Neuronal stem cell (in vitro differentiated cells): ENCODE measurements around the gene RAB26.

Experiments
- DNase-seq: peaks from one replicate; pipeline ENCODE4 v3.0.0-alpha.2; 2013; ENCODE audit warnings: low spot score
- H2AFZ ChIP-seq: one replicate; pipeline ENCODE4 v1.6.1; 2013; ENCODE audit warnings: mild to moderate bottlenecking, low read length, inconsistent platforms
- H2AK5ac ChIP-seq: 2 replicates; pipeline ENCODE4 v1.6.1; 2013; ENCODE audit warnings: low read depth, mild to moderate bottlenecking, inconsistent platforms, low read length, moderate library complexity, mixed read lengths
- H2BK120ac ChIP-seq: 2 replicates; pipeline ENCODE4 v1.6.1; 2013; ENCODE audit warnings: low read depth, mild to moderate bottlenecking, inconsistent platforms, low read length, moderate library complexity, mixed read lengths
- H2BK12ac ChIP-seq: one replicate; pipeline ENCODE4 v1.6.1; 2013; ENCODE audit warnings: low read length, inconsistent platforms
- H2BK15ac ChIP-seq: 2 replicates; pipeline ENCODE4 v1.6.1; 2013; ENCODE audit warnings: mild to moderate bottlenecking, low read length, inconsistent platforms, mixed read lengths
- H2BK5ac ChIP-seq: one replicate; pipeline ENCODE4 v1.6.1; 2013; ENCODE audit warnings: inconsistent platforms, mild to moderate bottlenecking, low read length, moderate library complexity
- H3K14ac ChIP-seq: one replicate; pipeline ENCODE4 v1.6.1; 2013; ENCODE audit warnings: low read length, inconsistent platforms
- H3K18ac ChIP-seq: 2 replicates; pipeline ENCODE4 v1.6.1; 2013; ENCODE audit warnings: low read length, inconsistent platforms
- H3K23ac ChIP-seq: 2 replicates; pipeline ENCODE4 v1.6.1; 2013; ENCODE audit warnings: low read depth, mild to moderate bottlenecking, mixed read lengths, low read length, inconsistent platforms; ENCODE audit not compliant: poor library complexity
- H3K27ac ChIP-seq: replicated peaks from 3 replicates; pipeline ENCODE4 v1.5.1; 2013; ENCODE audit warnings: low read length, inconsistent platforms
- H3K27me3 ChIP-seq, 3 experiments: 2 replicates each; pipeline ENCODE4 v1.6.1; 2013; ENCODE audit warnings: low read length in 3 of 3, mild to moderate bottlenecking in 2 of 3, inconsistent platforms in 1 of 3, low read depth in 1 of 3, mixed read lengths in 1 of 3, moderate library complexity in 1 of 3; ENCODE audit not compliant: control insufficient read depth in 3 of 3, insufficient read depth in 3 of 3
- H3K36me3 ChIP-seq, 2 donors: replicated peaks in 1 of 2; 2 replicates each; pipeline ENCODE4 v1.6.1; 2013; ENCODE audit warnings: low read length in 2 of 2; ENCODE audit not compliant: control insufficient read depth in 2 of 2, insufficient read depth in 2 of 2
- H3K4ac ChIP-seq: 2 replicates; pipeline ENCODE4 v1.6.1; 2013; ENCODE audit warnings: inconsistent platforms, mild to moderate bottlenecking, low read length, moderate library complexity
- H3K4me1 ChIP-seq, 2 donors: 1 replicate in 1 of 2; 2 replicates in 1 of 2; pipeline ENCODE4 v1.6.1; 2013; ENCODE audit warnings: low read length in 2 of 2, low read depth in 1 of 2; ENCODE audit not compliant: control insufficient read depth in 2 of 2, insufficient read depth in 1 of 2
- H3K4me2 ChIP-seq: one replicate; pipeline ENCODE4 v1.6.1; 2013; ENCODE audit warnings: mild to moderate bottlenecking, low read length, inconsistent platforms; ENCODE audit not compliant: insufficient read depth, poor library complexity, severe bottlenecking
- H3K4me3 ChIP-seq, 2 donors: 2 replicates each; pipeline ENCODE4 v1.5.1; 2013; ENCODE audit warnings: low read length in 2 of 2, mild to moderate bottlenecking in 2 of 2, inconsistent platforms in 1 of 2, moderate library complexity in 1 of 2
- H3K79me1 ChIP-seq: one replicate; pipeline ENCODE4 v1.6.1; 2013; ENCODE audit warnings: low read depth, mild to moderate bottlenecking, inconsistent platforms, low read length, moderate library complexity
- H3K9ac ChIP-seq: one replicate; pipeline ENCODE4 v1.6.1; 2013; ENCODE audit warnings: mild to moderate bottlenecking, low read depth, low read length, inconsistent platforms; ENCODE audit not compliant: poor library complexity
- H3K9me3 ChIP-seq, 2 donors: replicated peaks in 1 of 2; 2 replicates each; pipeline versions ENCODE3 to v1.6.1; 2013; ENCODE audit warnings: low read length in 2 of 2, mild to moderate bottlenecking in 2 of 2, inconsistent platforms in 1 of 2, low read depth in 1 of 2, mixed read lengths in 1 of 2, moderate library complexity in 1 of 2; ENCODE audit not compliant: control insufficient read depth in 2 of 2, insufficient read depth in 1 of 2
- H4K8ac ChIP-seq: one replicate; pipeline ENCODE4 v1.6.1; 2013; ENCODE audit warnings: low read depth, mild to moderate bottlenecking, inconsistent platforms, low read length, moderate library complexity
- H4K91ac ChIP-seq: one replicate; pipeline ENCODE4 v1.6.1; 2013; ENCODE audit warnings: low read length, low read depth, mild to moderate bottlenecking, inconsistent platforms; ENCODE audit not compliant: poor library complexity
- WGBS, 2 donors: extraction: QIAGEN DNeasy Blood & Tissue Kit; methylation state at CpG; one replicate each; pipeline ENCODE4 v1.1.7; 2013; ENCODE audit warnings: missing lambda C conversion rate in 2 of 2, mixed read lengths in 1 of 2; ENCODE audit not compliant: insufficient read length in 2 of 2, insufficient replicate concordance in 1 of 2; ENCODE audit errors: extremely low coverage in 2 of 2; 5-methylcytosine and 5-hydroxymethylcytosine counted together

RAB26 gene

DNA sequence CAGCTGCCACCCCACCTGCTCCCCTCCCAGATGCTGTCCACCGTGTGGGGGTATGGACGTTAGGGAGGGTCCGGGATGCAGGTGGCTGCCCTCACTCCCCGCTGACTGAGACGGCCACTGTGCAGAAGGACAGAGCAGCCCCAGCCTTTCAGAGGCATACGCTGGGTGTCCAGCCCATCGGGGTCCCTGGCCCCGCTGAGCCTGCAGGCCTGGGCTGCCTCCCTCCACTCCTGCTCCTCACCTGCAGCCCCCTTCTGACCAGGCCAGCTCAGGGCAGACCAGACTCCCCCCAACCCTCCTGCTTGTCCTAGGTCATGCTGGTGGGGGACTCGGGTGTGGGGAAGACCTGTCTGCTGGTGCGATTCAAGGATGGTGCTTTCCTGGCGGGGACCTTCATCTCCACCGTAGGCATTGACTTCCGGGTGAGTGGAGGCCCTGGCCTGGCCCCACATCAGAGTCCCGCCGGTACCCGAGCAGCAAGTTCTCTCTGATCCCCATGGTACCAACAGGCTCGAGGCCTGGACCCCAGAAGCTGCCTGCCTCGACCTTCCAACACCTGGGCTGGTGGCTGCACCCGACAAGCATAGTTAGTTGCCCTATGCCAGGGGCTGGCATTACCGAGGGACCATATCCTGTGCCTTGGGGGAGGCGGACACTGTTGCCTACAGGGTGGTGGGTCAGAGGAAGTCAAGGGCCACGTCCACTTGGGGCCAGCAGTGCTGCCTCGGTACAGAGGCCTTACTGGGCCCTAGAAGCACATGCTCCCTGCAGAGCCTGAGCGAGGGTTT is 1.4 kb downstream of the RAB26 start:
- Histone ChIP-seq H3K14ac (peak overlapping the region; percentile 76), H2AFZ (no peak overlapping the region), H3K9ac (peak overlapping the region; percentile 89), H3K27me3 (no peaks in the 10 kb centered on the region), H3K4me1 (peaks cover 18 to 52% of the 10 kb centered on the region in 2 donors), H3K18ac (peak overlapping the region; percentile 87), H3K9me3 (no peaks in the 10 kb centered on the region), H2BK12ac (peak overlapping the region; percentile 66), H3K4me3 (peak overlapping the region in 1 of 2 donors; percentile 27), H4K91ac (peak overlapping the region; percentile 79), H4K8ac (no peak overlapping the region), H3K79me1 (peaks cover 16% of the 10 kb centered on the region), H3K23ac (peak overlapping the region; percentile 85), H3K4me2 (peak overlapping the region; percentile 91), H2BK120ac (no peak overlapping the region), H2BK15ac (peak overlapping the region; percentile 1), H2BK5ac (no peak overlapping the region), H3K27ac (no peak overlapping the region), H3K4ac (no peak overlapping the region), H2AK5ac (peak overlapping the region; percentile 36), H3K36me3 (peaks cover 15 to 42% of the 10 kb centered on the region in 2 donors)
- no peak for DNase-seq
- WGBS, 2 donors, result no CpG with 5 or more reads among the region's 24 CpGs

DNA sequence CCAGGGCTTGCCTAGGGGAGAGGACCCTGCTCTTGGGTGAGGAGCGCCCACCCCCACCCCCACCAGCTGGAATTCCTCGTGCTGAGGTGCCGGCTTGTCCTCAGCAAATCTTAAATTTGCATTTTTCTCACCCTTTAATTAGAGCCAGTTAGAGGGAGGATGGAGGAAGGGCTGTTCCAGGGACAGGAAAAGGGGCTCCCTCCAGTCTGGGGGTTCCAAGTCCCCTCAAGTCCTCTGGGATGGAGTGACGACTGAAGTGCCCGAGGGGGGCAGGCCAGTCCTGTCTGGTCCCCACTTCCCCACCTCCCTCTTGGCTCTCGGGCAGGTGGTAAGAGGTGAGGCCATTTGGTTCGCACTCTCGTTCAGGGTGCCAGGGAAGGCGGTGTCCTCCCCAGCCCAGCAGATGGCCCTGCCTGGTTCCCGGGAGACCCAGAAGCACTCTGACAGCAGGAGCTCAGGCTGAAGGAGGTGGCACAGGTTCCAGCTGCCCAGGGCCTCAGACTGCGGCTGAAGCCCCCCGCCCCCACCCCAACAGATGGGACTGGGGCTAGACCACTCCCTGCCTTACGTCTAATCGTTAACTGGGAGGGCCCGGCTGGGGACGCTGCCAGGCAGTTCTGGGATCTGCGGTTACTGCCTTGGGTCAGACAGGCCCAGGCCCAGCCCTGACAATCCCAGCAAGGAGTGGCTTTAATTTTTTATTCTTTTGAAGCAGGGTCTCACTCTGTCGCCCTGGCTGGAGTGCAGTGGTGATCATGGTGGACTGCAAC is 2.2 kb downstream of the RAB26 start:
- no peak overlapping the region for H2BK120ac ChIP-seq
- peak overlapping the region; percentile 89 for H3K9ac ChIP-seq
- H3K27me3 ChIP-seq, result no peaks in the 10 kb centered on the region
- no peak overlapping the region for H3K27ac ChIP-seq
- H3K9me3 ChIP-seq, result no peaks in the 10 kb centered on the region
- H3K4me1 ChIP-seq, result peaks cover 18 to 52% of the 10 kb centered on the region in 2 donors
- peak overlapping the region; percentile 85 for H3K23ac ChIP-seq
- H3K4ac ChIP-seq, result no peak overlapping the region
- H2BK15ac ChIP-seq, result no peak overlapping the region
- DNase-seq, result no peak
- peak overlapping the region; percentile 36 for H2AK5ac ChIP-seq
- H3K4me2 ChIP-seq, result no peak overlapping the region
- H2BK5ac ChIP-seq, result no peak overlapping the region
- no peak overlapping the region for H2BK12ac ChIP-seq
- no peak overlapping the region for H2AFZ ChIP-seq
- H4K8ac ChIP-seq, result no peak overlapping the region
- H4K91ac ChIP-seq, result no peak overlapping the region
- H3K36me3 ChIP-seq, result peaks cover 15 to 42% of the 10 kb centered on the region in 2 donors
- H3K14ac ChIP-seq, result no peak overlapping the region
- H3K79me1 ChIP-seq, result peaks cover 17% of the 10 kb centered on the region
- H3K4me3 ChIP-seq, result no peak overlapping the region
- peak overlapping the region; percentile 52 for H3K18ac ChIP-seq
- WGBS, 2 donors, result no CpG with 5 or more reads among the region's 18 CpGs

- H3K27ac ChIP-seq, result no peak overlapping the region
- no peak overlapping the region for H3K4me2 ChIP-seq
- no peaks in the 10 kb centered on the region for H3K9me3 ChIP-seq
- H3K9ac ChIP-seq, result peak overlapping the region; percentile 25
- peak overlapping the region in 1 of 2 donors; percentile 19 for H3K4me3 ChIP-seq
- H4K91ac ChIP-seq, result no peak overlapping the region
- no peak overlapping the region for H4K8ac ChIP-seq
- H3K18ac ChIP-seq, result no peak overlapping the region
- H3K14ac ChIP-seq, result no peak overlapping the region
- no peak overlapping the region for H2BK12ac ChIP-seq
- H3K27me3 ChIP-seq, result no peaks in the 10 kb centered on the region
- no peak overlapping the region for H3K4ac ChIP-seq
- peaks cover 19 to 52% of the 10 kb centered on the region in 2 donors for H3K4me1 ChIP-seq
- no peak overlapping the region for H2BK120ac ChIP-seq
- no CpG with 5 or more reads among the region's 13 CpGs for WGBS, 2 donors
- H3K79me1 ChIP-seq, result peaks cover 21% of the 10 kb centered on the region
- H3K23ac ChIP-seq, result peak overlapping the region; percentile 66
- DNase-seq, result no peak
- H2AK5ac ChIP-seq, result no peak overlapping the region
- H2BK15ac ChIP-seq, result no peak overlapping the region
- H3K36me3 ChIP-seq, result peaks cover 15 to 42% of the 10 kb centered on the region in 2 donors
- no peak overlapping the region for H2AFZ ChIP-seq
- no peak overlapping the region for H2BK5ac ChIP-seq
Measured at GRCh38 chr16:2151188-2152091, 3.0 kb downstream of the RAB26 start.
